ENCODE data around the gene ABCC9.
A peak's percentile ranks its signal among the peaks of the same experiment; 100 is the strongest.

Gene ABCC9

DNA sequence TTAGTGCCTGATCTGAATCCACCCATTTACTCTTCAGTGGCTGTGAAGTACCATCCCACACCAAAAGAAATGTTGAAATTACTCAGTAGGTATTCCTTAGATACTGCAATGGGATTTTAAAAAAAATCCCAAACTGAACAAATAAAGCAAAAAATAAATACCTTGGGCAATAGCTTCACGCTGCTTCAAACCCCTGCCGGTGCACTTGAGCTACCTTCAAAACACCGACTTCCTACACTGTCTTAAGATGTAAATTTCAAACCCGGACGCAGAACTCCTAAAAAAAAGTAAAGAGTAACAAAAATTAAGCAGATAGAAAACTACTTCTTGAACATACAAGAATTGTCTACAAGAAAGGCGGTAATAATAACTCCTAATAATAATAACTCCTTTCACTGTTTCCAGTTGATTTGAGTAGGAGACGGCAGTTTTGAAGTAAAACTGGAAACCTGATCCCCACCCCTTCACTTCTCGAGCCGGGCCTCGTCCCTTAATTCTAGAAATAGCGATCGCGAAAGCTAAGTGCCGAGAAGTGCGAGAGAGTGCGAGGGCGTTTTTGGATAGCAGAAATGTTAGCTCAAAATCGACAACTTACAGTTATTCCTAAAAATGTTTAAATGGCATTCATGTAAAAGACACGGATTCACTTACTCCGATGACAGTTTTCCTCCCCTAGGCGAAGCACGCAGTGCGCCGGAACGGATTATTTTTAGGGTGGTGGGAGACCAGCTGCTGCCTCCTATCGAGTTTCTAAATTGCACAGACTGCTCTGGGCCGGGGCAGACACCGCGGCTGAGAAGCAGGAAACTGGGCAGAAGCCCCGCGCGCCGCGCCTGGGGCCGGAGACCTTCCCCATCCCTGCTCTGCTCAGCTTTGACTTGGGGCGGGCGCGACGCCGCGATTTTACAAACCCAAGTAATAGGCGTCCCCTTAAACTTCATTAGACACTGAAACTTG, at the start of gene ABCC9:
Gene ABCC9 (minus strand): TSS at position 878 of the 957 bp plus-strand sequence. CDS start 4,752 bp downstream, outside the sequence.
- DNase-seq, result peak; percentile 76 to 89

DNA sequence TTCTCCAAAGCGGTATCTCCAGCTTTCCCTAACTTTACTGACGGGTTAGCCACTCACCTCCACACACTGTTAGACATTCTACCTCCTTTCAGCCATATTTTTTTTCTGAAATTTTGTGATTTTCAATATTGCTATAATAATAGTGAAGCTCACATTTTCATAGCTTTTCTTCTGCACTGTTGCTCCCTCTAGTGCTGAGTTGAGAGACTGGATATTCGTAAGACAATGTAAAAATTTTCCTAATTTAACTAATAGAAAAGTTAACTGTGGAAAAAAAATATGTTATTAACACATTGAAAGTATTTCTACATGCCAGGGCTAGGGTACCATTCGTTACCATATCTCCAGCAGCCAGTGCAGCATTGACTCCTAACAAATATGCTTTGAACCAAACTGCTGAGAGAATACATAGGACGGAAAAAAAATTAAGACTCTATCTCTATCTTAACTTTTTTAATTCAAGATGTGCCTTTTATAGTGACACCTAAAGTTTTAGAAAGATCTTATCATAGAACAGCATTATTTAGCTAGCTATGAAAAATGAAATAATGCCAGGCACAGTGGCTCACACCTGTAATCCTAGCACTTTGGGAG, 48.7 kb upstream of the ABCC9 start:
- DNase-seq, result peak; percentile 2 to 6

DNA sequence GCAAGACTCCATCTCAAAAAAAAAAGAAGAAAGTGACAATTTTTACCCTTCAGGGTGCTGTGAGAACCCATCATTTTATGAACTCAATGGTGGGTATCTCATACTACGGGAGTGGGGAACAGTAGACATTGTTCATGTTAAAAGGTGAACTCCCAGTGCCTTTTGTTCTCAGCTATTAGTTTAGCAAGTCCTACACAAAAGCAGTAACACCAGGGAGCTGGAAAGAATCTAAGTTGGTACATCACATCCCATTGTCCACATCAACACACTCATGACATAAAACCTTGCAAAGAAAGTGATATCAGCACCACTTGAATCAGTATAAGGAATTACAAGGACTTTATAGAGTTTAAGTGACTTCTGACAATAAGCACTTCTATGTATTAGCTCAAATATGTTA, 47.4 kb upstream of the ABCC9 start:
- no peak for DNase-seq

DNA sequence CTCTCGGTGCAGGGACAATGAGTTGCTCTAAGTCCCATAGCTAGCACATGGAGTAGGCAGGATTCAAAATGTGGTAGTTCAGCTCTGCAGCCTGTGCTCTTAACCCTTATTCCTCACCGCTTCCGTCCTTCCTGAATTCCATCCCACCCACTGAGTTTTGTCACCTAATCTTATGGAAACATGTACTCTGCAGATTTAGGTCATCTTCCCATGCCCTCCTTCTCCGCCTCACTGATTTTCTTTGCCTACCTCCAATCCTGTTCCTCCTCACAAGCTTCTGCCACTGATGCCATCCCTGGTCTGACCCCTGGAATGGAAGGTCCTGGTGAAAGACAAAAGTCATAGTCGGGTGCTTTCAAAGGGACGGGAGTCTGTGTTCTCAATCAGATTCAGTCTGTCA, 46.5 kb upstream of the ABCC9 start:
- no peak for DNase-seq

DNA sequence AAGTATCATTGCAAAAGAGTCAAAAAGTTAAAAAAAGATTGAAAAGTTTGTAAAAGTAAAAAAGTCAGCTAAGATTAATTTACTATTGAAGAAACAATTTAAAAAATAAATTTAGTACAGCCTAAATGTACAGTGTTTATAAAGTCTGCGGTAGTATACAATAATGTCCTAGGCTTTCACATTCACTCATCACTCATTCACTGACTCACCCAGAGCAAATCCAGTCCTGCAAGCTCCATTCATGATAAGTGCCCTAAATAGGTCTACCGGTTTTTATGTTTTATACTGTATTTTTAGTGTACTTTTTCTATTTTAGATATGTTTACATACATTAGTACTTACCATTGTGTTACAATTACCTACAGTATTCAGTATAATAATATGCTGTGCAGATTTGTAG, 43.9 kb upstream of the ABCC9 start:
- DNase-seq, result no peak

DNA sequence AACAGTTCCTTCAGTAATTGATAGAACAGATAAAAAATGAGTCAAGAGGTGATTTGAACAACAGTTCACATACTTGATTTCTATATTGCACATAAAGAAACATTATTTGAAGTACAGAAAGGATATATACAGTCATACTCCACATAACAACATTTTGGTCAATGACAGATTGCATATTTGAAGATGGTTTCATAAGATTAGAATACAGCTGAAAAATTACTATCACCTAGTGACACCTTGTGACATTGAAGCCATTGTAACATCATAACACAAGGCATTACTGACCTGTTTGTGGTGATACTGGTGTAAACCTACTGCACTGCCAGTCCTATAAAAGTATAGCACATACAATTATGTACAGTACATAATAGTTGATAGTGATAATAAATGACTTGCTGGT, 43.1 kb upstream of the ABCC9 start:
- peak in 1 of 2 experiments; percentile 15 for DNase-seq

DNA sequence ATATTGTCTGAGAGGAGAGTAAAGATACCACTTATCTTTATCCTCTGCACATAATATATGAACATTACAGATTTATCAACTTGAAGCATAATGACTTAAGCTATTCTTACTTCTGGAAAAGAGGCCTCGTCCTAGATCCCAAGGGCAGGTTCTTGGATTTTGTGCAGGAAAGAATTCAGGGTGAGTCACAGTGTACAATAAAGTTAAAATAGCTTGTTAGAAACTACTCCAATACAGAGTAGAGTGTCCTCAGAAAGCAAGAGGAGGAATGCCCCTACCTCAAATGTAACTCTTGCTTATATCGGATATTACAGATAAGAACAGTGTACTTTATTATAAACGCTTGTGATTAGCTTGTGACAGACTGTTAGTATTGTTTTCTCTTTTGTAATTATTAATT, 41.9 kb upstream of the ABCC9 start:
- no peak for DNase-seq

DNA sequence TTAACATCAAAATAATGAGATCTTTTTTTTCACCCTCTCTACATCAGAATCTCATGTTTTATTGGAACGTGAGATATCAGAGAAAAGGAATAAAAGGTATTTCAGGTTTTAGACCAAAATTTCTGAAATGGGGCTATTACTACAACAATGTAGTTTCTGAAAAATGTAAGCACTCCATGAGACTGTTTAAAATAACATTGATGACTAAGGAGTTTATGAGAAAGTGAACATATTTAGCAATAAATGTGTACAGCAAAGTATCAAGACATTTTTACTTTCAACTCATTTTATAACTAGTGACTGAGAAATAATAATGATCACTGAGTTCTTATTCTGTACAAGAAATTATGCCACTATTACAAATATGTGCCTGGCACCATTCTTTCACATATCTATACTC, 39.3 kb upstream of the ABCC9 start:
- no peak for DNase-seq

DNA sequence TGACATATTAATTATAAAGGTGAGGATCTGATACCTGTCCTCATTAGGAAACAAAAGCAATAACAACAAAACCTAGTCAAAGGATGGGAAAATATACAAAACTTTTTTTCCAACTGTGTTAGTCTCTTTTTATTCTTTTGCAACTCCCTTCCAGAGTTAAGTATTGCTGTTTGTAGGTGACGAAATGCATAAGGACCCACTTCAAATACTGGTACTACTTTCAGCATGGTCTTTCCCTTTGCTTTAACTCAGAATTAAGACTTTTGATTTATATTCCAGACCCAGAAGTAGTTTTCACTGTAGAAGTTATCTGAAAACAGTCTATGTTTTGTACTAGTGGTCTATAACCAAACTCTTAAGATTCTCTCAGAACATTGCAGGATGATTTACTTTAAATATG, 34.1 kb upstream of the ABCC9 start:
- no peak for DNase-seq

DNA sequence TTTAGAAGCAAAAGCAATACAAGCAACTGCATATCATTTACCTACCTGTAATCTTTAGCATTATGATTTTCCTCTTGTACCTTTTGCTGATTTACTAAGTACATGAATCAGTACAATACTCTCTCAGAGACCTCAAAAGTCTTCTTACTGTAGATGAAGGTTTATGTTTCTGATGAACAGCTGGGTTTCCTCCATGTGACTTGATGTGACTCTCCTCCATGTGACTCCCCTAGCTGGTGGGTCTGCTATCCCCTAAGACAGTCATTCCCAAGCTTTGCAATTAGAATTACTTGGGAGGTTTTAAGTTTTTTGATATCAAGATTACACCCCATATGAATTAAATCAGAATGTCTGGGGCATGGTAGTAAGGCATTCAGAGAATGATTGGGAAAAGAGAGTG, 32.0 kb upstream of the ABCC9 start:
- DNase-seq, result no peak

DNA sequence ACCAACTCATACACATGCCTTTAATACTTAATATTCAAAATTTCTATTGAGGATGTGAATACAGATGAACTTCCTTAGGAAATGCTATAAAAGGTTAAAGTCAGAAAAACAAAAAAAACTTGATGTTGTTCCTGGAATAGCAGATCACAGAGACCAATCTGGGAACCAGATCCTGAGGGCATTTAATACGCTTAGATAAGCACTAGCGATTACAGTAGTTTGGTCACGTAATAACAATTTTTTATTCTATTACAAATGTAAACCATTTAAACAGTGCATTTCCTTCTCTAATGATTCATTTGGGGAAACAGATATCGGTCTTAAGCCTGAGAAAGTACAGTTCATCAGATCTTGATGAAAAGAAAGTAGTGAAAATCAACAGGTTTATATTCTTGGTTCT, 30.8 kb upstream of the ABCC9 start:
- DNase-seq, result no peak

DNA sequence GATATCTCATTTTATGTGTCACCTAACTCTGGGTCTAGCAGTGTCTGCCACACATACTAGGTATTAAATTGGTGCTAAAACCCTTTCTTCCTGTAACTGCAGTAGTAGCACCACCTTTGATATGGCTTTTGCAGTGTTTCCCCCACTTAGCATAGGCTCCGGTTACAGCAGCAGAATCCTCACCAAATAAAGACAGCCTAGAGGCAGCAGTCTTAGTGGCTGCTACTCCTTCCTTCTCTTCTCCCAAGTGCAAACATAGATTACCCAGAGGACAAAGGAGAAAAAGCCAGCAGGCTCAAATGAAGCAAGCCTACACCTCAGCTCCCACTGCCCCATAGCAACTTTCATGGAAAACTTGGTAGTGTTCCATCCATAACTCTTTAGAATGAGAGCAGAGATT, 30.1 kb upstream of the ABCC9 start:
- DNase-seq, result no peak

DNA sequence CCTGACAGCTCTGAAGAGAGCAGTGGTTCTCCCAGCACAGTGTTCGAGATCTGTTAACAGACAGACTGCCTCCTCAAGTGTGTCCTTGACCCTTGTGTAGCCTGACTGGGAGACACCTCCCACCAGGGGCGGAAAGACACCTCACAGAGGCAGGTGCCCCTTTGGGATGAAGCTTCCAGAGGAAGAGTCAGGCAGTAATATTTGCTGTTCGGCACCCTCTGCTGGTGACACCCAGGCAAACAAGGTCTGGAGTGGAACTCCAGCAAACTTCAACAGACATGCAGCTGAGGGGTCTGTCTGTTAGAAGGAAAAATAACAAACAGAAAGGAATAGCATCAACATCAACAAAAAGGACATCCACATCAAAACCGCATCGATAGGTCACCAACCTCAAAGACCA, 21.6 kb upstream of the ABCC9 start:
- no peak for DNase-seq

DNA sequence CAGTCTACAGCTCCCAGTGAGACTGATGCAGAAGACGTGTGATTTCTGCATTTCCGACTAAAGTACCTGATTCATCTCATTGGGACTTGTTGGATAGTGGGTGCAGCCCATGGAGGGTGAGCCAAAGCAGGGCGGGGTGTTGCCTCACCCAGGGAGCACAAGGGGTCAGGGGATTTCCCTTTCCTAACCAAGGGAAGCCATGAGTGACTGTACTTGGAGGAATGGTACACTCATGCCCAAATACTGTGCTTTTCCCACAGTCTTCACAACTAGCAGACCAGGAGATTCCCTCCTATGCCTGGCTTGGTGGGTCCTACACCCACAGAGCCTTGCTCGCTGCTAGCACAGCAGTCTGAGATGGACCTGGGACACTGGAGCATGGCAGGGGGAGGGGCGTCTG, 21.0 kb upstream of the ABCC9 start:
- DNase-seq, result no peak

DNA sequence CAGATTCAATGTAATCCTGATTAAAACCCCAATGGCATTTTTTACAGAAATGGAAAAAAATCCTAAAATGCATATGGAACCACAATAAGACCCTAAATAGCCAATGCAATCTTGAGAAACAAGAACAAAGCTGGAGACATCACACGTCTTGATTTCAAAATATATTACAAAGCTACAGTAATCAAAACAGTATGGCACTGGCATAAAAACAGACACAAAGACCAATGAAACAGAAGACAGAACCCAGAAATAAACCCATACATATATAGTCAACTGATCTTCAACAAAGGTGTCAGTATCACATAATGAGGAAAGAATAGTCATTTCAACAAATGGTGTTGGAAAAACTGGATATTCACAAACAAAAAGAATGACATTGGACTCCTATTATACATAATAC, 9.4 kb upstream of the ABCC9 start:
- no peak for DNase-seq

DNA sequence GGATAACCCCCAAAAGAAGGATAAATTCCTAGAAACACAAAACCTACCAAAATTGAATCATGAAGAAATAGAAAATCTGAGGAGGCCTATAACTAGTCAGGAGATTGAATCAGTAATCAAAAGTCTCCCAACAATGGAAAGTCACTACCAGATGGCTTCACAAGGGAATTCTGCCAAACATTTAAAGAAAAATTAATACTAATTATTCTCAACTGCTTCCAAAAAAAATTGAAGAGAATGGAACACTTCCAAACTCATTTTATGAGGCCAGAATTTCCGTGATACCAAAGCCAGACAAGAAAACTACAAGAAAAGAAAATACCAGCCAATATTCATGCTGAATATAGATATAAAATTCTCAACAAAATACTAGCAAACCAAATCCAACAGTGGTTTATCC, 7.8 kb upstream of the ABCC9 start:
- DNase-seq, result no peak

DNA sequence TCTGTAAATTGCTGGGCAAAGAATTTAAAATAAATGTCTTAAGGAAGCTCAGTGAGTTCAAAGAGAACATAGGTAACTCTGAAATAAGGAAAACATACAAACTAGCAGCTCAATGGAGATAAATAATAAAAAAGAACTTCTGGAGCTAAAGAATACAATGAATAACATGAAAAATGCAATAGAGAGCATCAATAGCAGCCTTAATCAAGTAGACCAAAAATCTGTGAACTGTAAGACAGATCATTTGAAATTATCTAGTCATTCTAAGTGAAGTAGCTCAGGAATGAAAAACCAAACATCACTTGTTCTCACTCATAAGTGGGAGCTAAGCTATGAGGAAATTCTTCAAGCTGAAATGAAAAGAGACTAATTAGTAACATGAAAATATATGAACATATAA, 5.8 kb upstream of the ABCC9 start:
- no peak for DNase-seq

DNA sequence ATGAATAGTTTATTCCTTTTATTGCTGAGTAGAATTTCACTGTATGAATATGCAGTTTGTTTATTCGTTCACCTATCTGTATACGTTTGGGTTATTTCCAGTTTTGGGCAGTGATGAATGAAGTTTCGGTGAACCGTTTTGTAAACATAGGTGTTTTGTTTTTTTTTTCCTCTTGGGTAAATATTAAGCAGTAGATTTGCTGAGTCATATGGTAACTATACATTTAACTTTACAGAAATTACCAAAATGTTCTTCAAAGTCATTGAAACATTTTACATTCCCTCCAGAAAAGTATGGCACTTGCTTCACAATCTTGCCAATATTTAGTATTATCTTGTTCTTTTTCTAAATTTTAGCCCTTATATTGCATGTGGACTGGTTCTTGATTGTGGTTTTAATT, 3.8 kb upstream of the ABCC9 start:
- DNase-seq, result no peak

DNA sequence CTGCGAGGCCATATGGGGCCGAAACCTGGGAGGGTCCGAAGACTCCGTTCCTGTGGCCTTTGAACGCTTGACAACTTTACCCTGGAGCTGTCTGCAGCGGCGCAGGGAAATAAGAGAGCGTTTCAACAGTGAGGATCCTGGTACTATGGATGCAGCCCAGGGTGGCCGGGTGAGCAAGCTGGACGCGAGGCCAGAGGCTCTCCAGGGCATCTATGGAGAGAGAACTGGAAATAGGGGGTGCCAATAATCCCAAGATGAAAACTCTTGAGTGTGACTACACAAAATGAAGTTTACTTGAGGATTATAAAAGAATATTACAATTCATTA, 1.1 kb upstream of the ABCC9 start:
- DNase-seq, result no peak

DNA sequence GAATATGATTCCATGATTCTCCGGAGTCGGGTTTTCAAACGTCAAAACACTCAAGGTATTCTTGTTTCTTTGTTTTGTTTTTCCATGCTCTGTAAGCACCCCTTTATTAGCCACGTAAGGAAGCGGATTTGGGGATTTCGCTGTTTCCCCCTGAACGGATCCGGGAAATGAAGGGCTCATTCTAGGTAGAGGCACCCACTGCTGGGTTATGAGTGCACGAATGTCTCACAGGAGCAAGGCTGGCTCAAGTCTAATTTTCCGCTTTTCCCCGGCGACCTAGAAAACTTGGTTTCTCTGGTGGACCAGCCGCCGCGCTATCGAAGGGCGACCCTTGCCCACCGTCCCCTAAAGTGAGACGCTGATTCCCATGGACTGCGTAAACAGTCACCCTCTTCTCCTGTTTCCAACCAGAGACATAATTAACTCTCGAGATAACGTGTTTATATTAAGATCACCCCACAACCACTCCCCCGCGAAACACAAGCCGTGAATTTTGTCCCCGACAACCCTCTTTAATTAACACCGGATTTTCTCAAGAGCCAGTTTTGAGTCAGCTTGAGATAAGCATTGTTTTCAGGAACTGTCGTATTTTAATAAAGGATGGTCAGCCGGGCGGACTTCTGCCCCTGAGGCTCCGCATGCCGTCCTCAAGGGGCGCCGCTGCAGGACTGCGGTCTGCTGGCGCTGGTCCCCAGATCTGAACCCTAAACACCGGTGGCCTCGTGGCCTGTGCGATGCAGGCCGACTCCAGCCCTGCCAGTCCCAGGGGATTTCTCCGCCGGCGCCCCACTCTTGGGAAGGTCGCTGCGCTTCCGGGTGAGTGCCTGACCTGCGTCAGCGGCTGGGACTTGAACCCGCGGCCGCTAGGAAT, 515 bp upstream of the ABCC9 start:
- peak; percentile 29 to 62 for DNase-seq

DNA sequence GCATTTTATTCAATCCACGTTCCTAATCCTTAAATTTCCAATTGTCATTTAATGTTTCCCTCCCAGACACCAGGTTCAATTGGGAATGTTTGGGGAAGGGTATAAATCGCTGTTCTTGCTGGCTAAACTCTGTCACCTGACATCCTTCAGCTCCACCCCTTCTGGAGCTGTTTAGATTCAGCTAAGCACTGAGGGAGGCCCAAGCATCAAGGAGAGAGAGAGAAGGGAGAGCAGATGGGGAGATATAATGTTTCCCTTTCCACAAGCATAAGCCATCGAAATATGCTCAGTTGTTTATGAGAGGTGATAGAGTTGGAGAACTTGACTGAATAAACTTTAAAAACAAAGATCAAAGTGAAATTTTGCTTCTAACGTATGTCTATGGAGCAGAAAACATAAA, 1.8 kb downstream of the ABCC9 start:
- DNase-seq, result peak; percentile 84 to 94

DNA sequence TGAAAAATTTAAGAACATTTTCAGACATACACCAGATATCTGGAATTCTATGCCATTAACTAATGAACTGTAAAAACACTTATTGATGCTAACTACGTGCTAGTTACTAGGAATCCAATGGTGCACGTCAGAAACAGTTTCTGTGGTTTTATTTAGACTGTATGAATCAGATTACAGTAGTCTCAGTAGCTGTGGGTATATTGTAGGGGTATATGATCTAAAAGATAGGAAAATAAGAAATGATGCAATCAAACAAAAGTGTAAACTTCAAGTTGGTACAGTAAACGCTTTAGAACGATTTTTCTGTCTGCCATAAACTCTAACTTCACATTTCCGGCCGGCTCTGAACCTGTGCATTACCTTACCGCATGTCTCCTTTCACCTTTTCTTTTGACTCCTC, 2.3 kb downstream of the ABCC9 start:
- peak in 1 of 2 experiments; percentile 33 for DNase-seq

DNA sequence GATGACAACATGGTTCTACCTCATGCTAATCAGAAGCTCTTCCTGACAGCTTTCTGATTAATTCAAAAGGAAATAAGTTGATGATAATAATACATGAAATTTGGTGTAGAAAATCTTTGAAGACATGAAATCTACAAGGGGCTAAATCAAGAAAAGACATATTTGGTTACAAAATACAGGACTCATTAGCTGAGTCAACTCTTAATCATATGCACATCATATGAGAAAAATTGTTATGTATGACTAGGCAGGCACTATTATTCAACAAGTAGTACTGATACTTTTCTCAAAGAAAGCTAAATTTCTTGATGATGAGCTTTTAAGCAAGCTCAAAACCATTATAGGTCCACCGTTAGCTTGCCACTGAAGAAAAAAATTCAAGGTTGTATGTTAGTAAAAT, 7.1 kb downstream of the ABCC9 start:
- DNase-seq, result no peak

DNA sequence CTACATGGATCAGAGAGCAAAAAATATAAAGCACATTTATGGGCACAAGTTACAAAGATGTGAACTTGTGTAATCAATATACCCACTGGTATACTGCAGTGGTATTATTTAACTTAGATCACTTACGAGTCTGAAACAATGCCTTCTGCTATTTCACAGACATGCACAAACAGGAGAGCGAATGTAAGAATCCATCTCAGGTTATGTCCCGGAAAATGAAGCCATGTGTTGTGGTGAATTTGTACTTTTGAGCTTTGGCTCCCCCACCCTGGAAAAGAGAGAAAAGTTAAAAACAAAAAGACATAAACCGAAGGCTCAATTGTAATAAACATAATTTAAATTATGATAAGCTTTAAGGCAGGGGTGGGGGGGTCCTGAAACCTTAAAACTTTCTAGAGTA, 7.6 kb downstream of the ABCC9 start:
- no peak for DNase-seq
